ENCODE data around the gene ETV3. TPM values are rescaled to one million over a fixed set of nuclear protein-coding genes. Genes with fewer than 3 reads are reported as not detected.

The ETV3 gene
- total and polyA plus RNA-seq, 3 donors from 2014 or later: 22.2 to 29.1 (median 28.0) TPM

- no peak for DNase-seq
- 41 to 76% methylated on average over 5 of the region's 5 CpGs for WGBS, 2 donors
- Histone ChIP-seq H3K9me3 (no peaks in the 10 kb centered on the region), H3K4me3 (no peak overlapping the region), H3K27me3 (no peaks in the 10 kb centered on the region), H3K27ac (no peak overlapping the region), H3K36me3 (ENCODE audit: low read depth, missing control alignments) (no peaks in the 10 kb centered on the region), H3K4me1 (no peaks in the 10 kb centered on the region)
- intact Hi-C loops (cut with DNase I; ENCODE audit: low total_unique reads): no loop called here
- TF ChIP-seq POLR2A (IDR thresholded peaks at IDR 0.05) (no peak), CTCF (IDR thresholded peaks at IDR 0.05) (no peak)
Observed at GRCh38 chr1:157181258-157181657, 43.1 kb upstream of the ETV3 start.

- intact Hi-C loops (cut with DNase I; ENCODE audit: low total_unique reads): no loop called here
- H3K36me3 ChIP-seq (ENCODE audit: low read depth, missing control alignments): no peaks in the 10 kb centered on the region
Observed at GRCh38 chr1:157178490-157178889, 40.3 kb upstream of the ETV3 start.

GRCh38 chr1:157177733-157178394 is 39.7 kb upstream of the ETV3 start:
- intact Hi-C loops (cut with DNase I; ENCODE audit: low total_unique reads): no loop called here
- WGBS, 2 donors: 71 to 78% methylated on average over 4 of the region's 4 CpGs
- H3K27ac ChIP-seq: no peak overlapping the region
- DNase-seq: no peak
- no peaks in the 10 kb centered on the region for H3K27me3 ChIP-seq
- no peaks in the 10 kb centered on the region for H3K4me1 ChIP-seq
- TF ChIP-seq POLR2A (IDR thresholded peaks at IDR 0.05) (no peak), CTCF (IDR thresholded peaks at IDR 0.05) (no peak)
- no peak overlapping the region for H3K4me3 ChIP-seq
- H3K9me3 ChIP-seq: no peaks in the 10 kb centered on the region
- no peaks in the 10 kb centered on the region for H3K36me3 ChIP-seq (ENCODE audit: low read depth, missing control alignments)

More at GRCh38 chr1:157178490-157178889, 40.3 kb upstream of the ETV3 start:
- Histone ChIP-seq H3K9me3 (no peaks in the 10 kb centered on the region), H3K4me1 (no peaks in the 10 kb centered on the region), H3K27me3 (no peaks in the 10 kb centered on the region), H3K27ac (no peak overlapping the region), H3K4me3 (no peak overlapping the region)
- no peak for DNase-seq
- no peak for TF ChIP-seq POLR2A (IDR thresholded peaks at IDR 0.05)
- TF ChIP-seq CTCF (IDR thresholded peaks at IDR 0.05): no peak
- 55 to 63% methylated on average over 3 of the region's 3 CpGs for WGBS, 2 donors

- no peak for DNase-seq
- intact Hi-C loops (cut with DNase I; ENCODE audit: low total_unique reads): no loop called here
- WGBS, 2 donors: 86 to 90% methylated on average over 3 to 6 of the region's 6 CpGs
- H3K27ac ChIP-seq: no peak overlapping the region
- H3K27me3 ChIP-seq: no peaks in the 10 kb centered on the region
- no peaks in the 10 kb centered on the region for H3K9me3 ChIP-seq
- H3K36me3 ChIP-seq (ENCODE audit: low read depth, missing control alignments): no peaks in the 10 kb centered on the region
- TF ChIP-seq CTCF (IDR thresholded peaks at IDR 0.05): no peak
- TF ChIP-seq POLR2A (IDR thresholded peaks at IDR 0.05): no peak
- no peaks in the 10 kb centered on the region for H3K4me1 ChIP-seq
- H3K4me3 ChIP-seq: no peak overlapping the region
Observed at GRCh38 chr1:157176591-157177121, 38.5 kb upstream of the ETV3 start.

- 80 to 97% methylated on average over 1 of the region's 1 CpG for WGBS, 2 donors
- Histone ChIP-seq H3K4me3 (no peak overlapping the region), H3K27ac (no peak overlapping the region), H3K9me3 (no peaks in the 10 kb centered on the region), H3K4me1 (no peaks in the 10 kb centered on the region), H3K27me3 (no peaks in the 10 kb centered on the region), H3K36me3 (ENCODE audit: low read depth, missing control alignments) (no peaks in the 10 kb centered on the region)
- intact Hi-C loops (cut with DNase I; ENCODE audit: low total_unique reads): no loop called here
- no peak for DNase-seq
- TF ChIP-seq POLR2A (IDR thresholded peaks at IDR 0.05) (no peak), CTCF (IDR thresholded peaks at IDR 0.05) (no peak)
Observed at GRCh38 chr1:157176016-157176415, 37.8 kb upstream of the ETV3 start.
